Body of pancreas (tissue), 4 donors: ENCODE measurements around the gene C3orf85.

Source experiments
- POLR2A ChIP-seq, 3 donors: fragments of 450-650 bp; IDR thresholded peaks; one replicate each; pipeline ENCODE4 v1.6.1; 2016; ENCODE audit warnings: antibody characterized with exemption in 3 of 3, mild to moderate bottlenecking in 2 of 3
- TF ChIP-seq, protein P1 (sequence below), 7 experiments: fragments of 450-650 bp in 4 of 7; fragments of 200-600 bp in 3 of 7; sonication (generic) in 3 of 7; IDR thresholded peaks; one replicate each; pipeline ENCODE4 v1.5.1; 2016 to 2019; ENCODE audit warnings: antibody characterized with exemption in 7 of 7

GRCh38 chr3:109131276-109131675 is 5.2 kb upstream of the C3orf85 start:
- TF ChIP-seq POLR2A (IDR thresholded peaks at IDR 0.05), result no peak
- TF ChIP-seq, protein P1, sequence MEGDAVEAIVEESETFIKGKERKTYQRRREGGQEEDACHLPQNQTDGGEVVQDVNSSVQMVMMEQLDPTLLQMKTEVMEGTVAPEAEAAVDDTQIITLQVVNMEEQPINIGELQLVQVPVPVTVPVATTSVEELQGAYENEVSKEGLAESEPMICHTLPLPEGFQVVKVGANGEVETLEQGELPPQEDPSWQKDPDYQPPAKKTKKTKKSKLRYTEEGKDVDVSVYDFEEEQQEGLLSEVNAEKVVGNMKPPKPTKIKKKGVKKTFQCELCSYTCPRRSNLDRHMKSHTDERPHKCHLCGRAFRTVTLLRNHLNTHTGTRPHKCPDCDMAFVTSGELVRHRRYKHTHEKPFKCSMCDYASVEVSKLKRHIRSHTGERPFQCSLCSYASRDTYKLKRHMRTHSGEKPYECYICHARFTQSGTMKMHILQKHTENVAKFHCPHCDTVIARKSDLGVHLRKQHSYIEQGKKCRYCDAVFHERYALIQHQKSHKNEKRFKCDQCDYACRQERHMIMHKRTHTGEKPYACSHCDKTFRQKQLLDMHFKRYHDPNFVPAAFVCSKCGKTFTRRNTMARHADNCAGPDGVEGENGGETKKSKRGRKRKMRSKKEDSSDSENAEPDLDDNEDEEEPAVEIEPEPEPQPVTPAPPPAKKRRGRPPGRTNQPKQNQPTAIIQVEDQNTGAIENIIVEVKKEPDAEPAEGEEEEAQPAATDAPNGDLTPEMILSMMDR (IDR thresholded peaks at IDR 0.05), result no peak
